Neuronal stem cell (in vitro differentiated cells): ENCODE measurements around the gene BET1.

Experiments used
- DNase-seq: peaks from one replicate; pipeline ENCODE4 v3.0.0-alpha.2; 2013; ENCODE audit warnings: low spot score
- H2AFZ ChIP-seq: one replicate; pipeline ENCODE4 v1.6.1; 2013; ENCODE audit warnings: mild to moderate bottlenecking, low read length, inconsistent platforms
- H2AK5ac ChIP-seq: 2 replicates; pipeline ENCODE4 v1.6.1; 2013; ENCODE audit warnings: low read depth, mild to moderate bottlenecking, inconsistent platforms, low read length, moderate library complexity, mixed read lengths
- H2BK120ac ChIP-seq: 2 replicates; pipeline ENCODE4 v1.6.1; 2013; ENCODE audit warnings: low read depth, mild to moderate bottlenecking, inconsistent platforms, low read length, moderate library complexity, mixed read lengths
- H2BK12ac ChIP-seq: one replicate; pipeline ENCODE4 v1.6.1; 2013; ENCODE audit warnings: low read length, inconsistent platforms
- H2BK15ac ChIP-seq: 2 replicates; pipeline ENCODE4 v1.6.1; 2013; ENCODE audit warnings: mild to moderate bottlenecking, low read length, inconsistent platforms, mixed read lengths
- H2BK5ac ChIP-seq: one replicate; pipeline ENCODE4 v1.6.1; 2013; ENCODE audit warnings: inconsistent platforms, mild to moderate bottlenecking, low read length, moderate library complexity
- H3K14ac ChIP-seq: one replicate; pipeline ENCODE4 v1.6.1; 2013; ENCODE audit warnings: low read length, inconsistent platforms
- H3K18ac ChIP-seq: 2 replicates; pipeline ENCODE4 v1.6.1; 2013; ENCODE audit warnings: low read length, inconsistent platforms
- H3K23ac ChIP-seq: 2 replicates; pipeline ENCODE4 v1.6.1; 2013; ENCODE audit warnings: low read depth, mild to moderate bottlenecking, mixed read lengths, low read length, inconsistent platforms; ENCODE audit not compliant: poor library complexity
- H3K27ac ChIP-seq: replicated peaks from 3 replicates; pipeline ENCODE4 v1.5.1; 2013; ENCODE audit warnings: low read length, inconsistent platforms
- H3K27me3 ChIP-seq, 3 experiments: 2 replicates each; pipeline ENCODE4 v1.6.1; 2013; ENCODE audit warnings: low read length in 3 of 3, mild to moderate bottlenecking in 2 of 3, inconsistent platforms in 1 of 3, low read depth in 1 of 3, mixed read lengths in 1 of 3, moderate library complexity in 1 of 3; ENCODE audit not compliant: control insufficient read depth in 3 of 3, insufficient read depth in 3 of 3
- H3K36me3 ChIP-seq, 2 donors: replicated peaks in 1 of 2; 2 replicates each; pipeline ENCODE4 v1.6.1; 2013; ENCODE audit warnings: low read length in 2 of 2; ENCODE audit not compliant: control insufficient read depth in 2 of 2, insufficient read depth in 2 of 2
- H3K4ac ChIP-seq: 2 replicates; pipeline ENCODE4 v1.6.1; 2013; ENCODE audit warnings: inconsistent platforms, mild to moderate bottlenecking, low read length, moderate library complexity
- H3K4me1 ChIP-seq, 2 donors: 1 replicate in 1 of 2; 2 replicates in 1 of 2; pipeline ENCODE4 v1.6.1; 2013; ENCODE audit warnings: low read length in 2 of 2, low read depth in 1 of 2; ENCODE audit not compliant: control insufficient read depth in 2 of 2, insufficient read depth in 1 of 2
- H3K4me2 ChIP-seq: one replicate; pipeline ENCODE4 v1.6.1; 2013; ENCODE audit warnings: mild to moderate bottlenecking, low read length, inconsistent platforms; ENCODE audit not compliant: insufficient read depth, poor library complexity, severe bottlenecking
- H3K4me3 ChIP-seq, 2 donors: 2 replicates each; pipeline ENCODE4 v1.5.1; 2013; ENCODE audit warnings: low read length in 2 of 2, mild to moderate bottlenecking in 2 of 2, inconsistent platforms in 1 of 2, moderate library complexity in 1 of 2
- H3K79me1 ChIP-seq: one replicate; pipeline ENCODE4 v1.6.1; 2013; ENCODE audit warnings: low read depth, mild to moderate bottlenecking, inconsistent platforms, low read length, moderate library complexity
- H3K9ac ChIP-seq: one replicate; pipeline ENCODE4 v1.6.1; 2013; ENCODE audit warnings: mild to moderate bottlenecking, low read depth, low read length, inconsistent platforms; ENCODE audit not compliant: poor library complexity
- H3K9me3 ChIP-seq, 2 donors: replicated peaks in 1 of 2; 2 replicates each; pipeline versions ENCODE3 to v1.6.1; 2013; ENCODE audit warnings: low read length in 2 of 2, mild to moderate bottlenecking in 2 of 2, inconsistent platforms in 1 of 2, low read depth in 1 of 2, mixed read lengths in 1 of 2, moderate library complexity in 1 of 2; ENCODE audit not compliant: control insufficient read depth in 2 of 2, insufficient read depth in 1 of 2
- H4K8ac ChIP-seq: one replicate; pipeline ENCODE4 v1.6.1; 2013; ENCODE audit warnings: low read depth, mild to moderate bottlenecking, inconsistent platforms, low read length, moderate library complexity
- H4K91ac ChIP-seq: one replicate; pipeline ENCODE4 v1.6.1; 2013; ENCODE audit warnings: low read length, low read depth, mild to moderate bottlenecking, inconsistent platforms; ENCODE audit not compliant: poor library complexity
- WGBS, 2 donors: extraction: QIAGEN DNeasy Blood & Tissue Kit; methylation state at CpG; one replicate each; pipeline ENCODE4 v1.1.7; 2013; ENCODE audit warnings: missing lambda C conversion rate in 2 of 2, mixed read lengths in 1 of 2; ENCODE audit not compliant: insufficient read length in 2 of 2, insufficient replicate concordance in 1 of 2; ENCODE audit errors: extremely low coverage in 2 of 2; 5-methylcytosine and 5-hydroxymethylcytosine counted together

BET1 gene

DNA sequence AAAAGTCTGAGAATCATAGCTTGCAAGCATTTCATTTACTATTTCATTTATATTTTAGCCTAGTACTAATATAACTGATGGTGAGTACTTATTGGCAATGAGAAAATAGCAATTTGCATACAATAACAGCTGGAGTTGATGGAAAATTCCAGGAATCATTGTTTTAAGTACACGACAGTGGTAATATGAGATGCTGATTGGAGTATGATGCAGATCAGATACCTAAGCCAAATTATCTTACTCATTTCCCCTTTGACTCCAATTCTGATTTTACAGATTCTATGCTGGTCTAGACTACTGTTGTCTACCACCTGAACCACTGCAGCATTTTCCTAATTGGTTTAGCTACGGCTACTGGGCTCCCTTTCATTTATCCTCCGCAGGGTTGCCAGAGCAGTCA lies 45.9 kb downstream of the BET1 start:
- no peak overlapping the region for H2BK5ac ChIP-seq
- H3K79me1 ChIP-seq = no peaks in the 10 kb centered on the region
- no peak overlapping the region for H3K18ac ChIP-seq
- no peak overlapping the region for H3K14ac ChIP-seq
- DNase-seq = no peak
- H4K91ac ChIP-seq = no peak overlapping the region
- no peak overlapping the region for H2BK15ac ChIP-seq
- no peaks in the 10 kb centered on the region for H3K4me1 ChIP-seq
- no peak overlapping the region for H2BK12ac ChIP-seq
- H3K23ac ChIP-seq = no peak overlapping the region
- no peaks in the 10 kb centered on the region for H3K27me3 ChIP-seq
- no peaks in the 10 kb centered on the region for H3K9me3 ChIP-seq
- H2AFZ ChIP-seq = no peak overlapping the region
- no peak overlapping the region for H3K4me3 ChIP-seq
- H2AK5ac ChIP-seq = no peak overlapping the region
- H3K9ac ChIP-seq = no peak overlapping the region
- WGBS, 2 donors = no CpG with 5 or more reads among the region's 3 CpGs
- H3K36me3 ChIP-seq = no peaks in the 10 kb centered on the region
- H3K4ac ChIP-seq = no peak overlapping the region
- no peak overlapping the region for H4K8ac ChIP-seq
- no peak overlapping the region for H2BK120ac ChIP-seq
- no peak overlapping the region for H3K4me2 ChIP-seq
- H3K27ac ChIP-seq = no peak overlapping the region

DNA sequence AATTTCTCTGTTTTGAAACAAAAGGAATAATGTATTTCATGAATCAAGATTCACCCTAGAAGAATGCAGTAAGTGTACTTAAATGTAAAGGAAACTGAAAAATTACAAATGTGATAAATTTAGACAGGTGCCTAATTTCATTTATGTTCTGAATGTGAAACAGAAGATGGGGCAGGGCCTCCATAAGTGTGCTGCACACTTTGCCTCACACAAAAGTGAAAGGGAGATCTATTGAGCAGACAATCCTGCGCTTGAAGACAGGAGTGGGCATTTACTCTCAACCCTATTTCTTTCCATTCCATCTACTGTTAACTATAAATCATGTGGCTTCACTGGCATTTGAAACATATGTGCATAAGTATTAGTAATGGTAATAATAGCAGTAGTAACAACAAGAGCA lies 46.4 kb downstream of the BET1 start:
- Histone ChIP-seq H4K8ac (no peak overlapping the region), H4K91ac (no peak overlapping the region), H2BK120ac (no peak overlapping the region), H3K14ac (no peak overlapping the region), H3K27ac (no peak overlapping the region), H3K36me3 (no peaks in the 10 kb centered on the region), H2AFZ (no peak overlapping the region), H3K18ac (no peak overlapping the region), H3K4me2 (no peak overlapping the region), H3K4ac (no peak overlapping the region), H3K4me3 (no peak overlapping the region), H3K23ac (no peak overlapping the region), H3K9ac (no peak overlapping the region), H2BK5ac (no peak overlapping the region), H3K79me1 (no peaks in the 10 kb centered on the region), H3K4me1 (no peaks in the 10 kb centered on the region), H2BK15ac (no peak overlapping the region), H2BK12ac (no peak overlapping the region), H3K9me3 (no peaks in the 10 kb centered on the region), H2AK5ac (no peak overlapping the region), H3K27me3 (no peaks in the 10 kb centered on the region)
- WGBS, 2 donors = no CpG with 5 or more reads among the region's 1 CpG
- DNase-seq = no peak

DNA sequence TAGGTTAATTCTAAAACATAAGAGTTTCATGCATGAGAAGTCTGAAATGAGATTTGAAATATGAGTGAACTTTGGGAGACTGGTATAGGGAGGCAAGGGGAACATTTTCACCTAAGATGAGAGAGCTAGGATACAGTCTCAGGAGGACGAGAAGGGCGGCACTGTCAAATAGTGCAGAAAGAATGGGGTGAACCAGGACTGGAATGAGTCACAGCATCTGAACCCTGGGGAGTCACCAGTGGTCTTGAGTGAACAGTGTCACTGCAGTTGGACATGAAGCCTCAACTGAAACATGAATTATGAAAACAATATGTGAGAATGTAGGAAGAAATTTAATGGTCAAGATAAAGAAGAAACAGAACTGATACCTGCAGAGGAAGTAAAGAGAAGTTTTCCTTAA lies 48.9 kb downstream of the BET1 start:
- no peaks in the 10 kb centered on the region for H3K36me3 ChIP-seq
- no peaks in the 10 kb centered on the region for H3K9me3 ChIP-seq
- H2BK5ac ChIP-seq = no peak overlapping the region
- no peak overlapping the region for H4K91ac ChIP-seq
- no peak overlapping the region for H3K23ac ChIP-seq
- WGBS, 2 donors = no CpG with 5 or more reads among the region's 2 CpGs
- H2AFZ ChIP-seq = no peak overlapping the region
- H2AK5ac ChIP-seq = no peak overlapping the region
- no peak overlapping the region for H2BK120ac ChIP-seq
- no peak overlapping the region for H2BK12ac ChIP-seq
- no peak overlapping the region for H3K4ac ChIP-seq
- H3K27ac ChIP-seq = no peak overlapping the region
- DNase-seq = no peak
- no peaks in the 10 kb centered on the region for H3K27me3 ChIP-seq
- H3K4me1 ChIP-seq = no peaks in the 10 kb centered on the region
- no peak overlapping the region for H4K8ac ChIP-seq
- H3K14ac ChIP-seq = no peak overlapping the region
- no peaks in the 10 kb centered on the region for H3K79me1 ChIP-seq
- H2BK15ac ChIP-seq = no peak overlapping the region
- no peak overlapping the region for H3K4me3 ChIP-seq
- H3K9ac ChIP-seq = no peak overlapping the region
- H3K4me2 ChIP-seq = no peak overlapping the region
- H3K18ac ChIP-seq = no peak overlapping the region

DNA sequence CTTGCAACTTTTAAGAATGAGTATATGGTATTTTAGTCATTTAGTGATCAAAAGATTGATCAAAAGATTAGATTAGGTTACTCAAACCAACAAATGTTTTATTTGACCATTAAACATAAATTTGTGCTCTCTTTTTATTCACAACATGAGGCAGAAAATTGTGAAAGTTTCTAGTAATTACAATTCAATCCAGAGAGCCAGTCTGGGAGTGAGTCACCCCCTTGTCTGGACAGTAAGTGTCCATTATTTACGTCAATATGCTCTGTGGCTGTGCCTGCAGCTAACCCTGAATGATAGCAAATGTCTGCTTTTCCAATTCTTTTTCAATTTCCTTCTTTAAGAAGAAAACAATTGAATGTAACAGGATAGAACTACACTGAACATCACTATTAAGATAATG lies 54.7 kb downstream of the BET1 start:
- Histone ChIP-seq H3K9ac (no peak overlapping the region), H3K4me1 (no peaks in the 10 kb centered on the region), H2BK120ac (no peak overlapping the region), H3K14ac (no peak overlapping the region), H2BK15ac (no peak overlapping the region), H3K79me1 (no peaks in the 10 kb centered on the region), H4K91ac (no peak overlapping the region), H3K36me3 (no peaks in the 10 kb centered on the region), H2AFZ (no peak overlapping the region), H3K9me3 (no peaks in the 10 kb centered on the region), H2AK5ac (no peak overlapping the region), H3K4ac (no peak overlapping the region), H2BK5ac (no peak overlapping the region), H3K4me2 (no peak overlapping the region), H3K27ac (no peak overlapping the region), H3K27me3 (no peaks in the 10 kb centered on the region), H4K8ac (no peak overlapping the region), H2BK12ac (no peak overlapping the region), H3K18ac (no peak overlapping the region), H3K23ac (no peak overlapping the region), H3K4me3 (no peak overlapping the region)
- WGBS, 2 donors = no CpG with 5 or more reads among the region's 1 CpG
- no peak for DNase-seq
